ENCODE results near the gene ZKSCAN8. TPM values are rescaled to one million over a fixed set of nuclear protein-coding genes. Genes with fewer than 3 reads are reported as not detected.

Gene ZKSCAN8
- total RNA-seq, 1 experiment from 2014 or later = 12.0 TPM

- H3K4me1 ChIP-seq (ENCODE audit: insufficient read depth, low read length) = no peaks in the 10 kb centered on the region
- no peaks in the 10 kb centered on the region for H3K79me2 ChIP-seq (ENCODE audit: low read length)
- no peaks in the 10 kb centered on the region for H4K20me1 ChIP-seq (ENCODE audit: low read length)
- H3K9me3 ChIP-seq (ENCODE audit: low read length) = peaks cover 15% of the 10 kb centered on the region; the same call in 1 of the 2 replicates
- ChIA-PET POLR2A (ENCODE audit: unreplicated experiment) (no interaction called here), CTCF (no interaction called here)
- no peak overlapping the region for H3K4me2 ChIP-seq (ENCODE audit: low read length)
- ATAC-seq = no peak
- no TSS peak for BruUV-seq (replicated peaks)
- H3F3A ChIP-seq (ENCODE audit: low read length, unreplicated experiment) = no peaks in the 10 kb centered on the region
- no peaks in the 10 kb centered on the region for H3K9me2 ChIP-seq (replicated peaks; ENCODE audit: low read length)
- no peak for DNase-seq
- H3K27me3 ChIP-seq (ENCODE audit: low read length) = no peaks in the 10 kb centered on the region
- intact Hi-C loops (cut with micrococcal nuclease) = no loop called here
- no peak overlapping the region for H3K27ac ChIP-seq (ENCODE audit: low read length)
- H2AFZ ChIP-seq (ENCODE audit: low read length) = no peak overlapping the region
- no peak overlapping the region for H3K9ac ChIP-seq (ENCODE audit: low read length)
- no peak overlapping the region for H3K4me3 ChIP-seq (ENCODE audit: low read length)
- TF ChIP-seq CTCF (conservative IDR thresholded peaks at IDR 0.05; ENCODE audit: low read depth, low read length) = no peak
- TF ChIP-seq EZH2 (IDR thresholded peaks at IDR 0.05; ENCODE audit: low read length, unreplicated experiment) = no peak
- TF ChIP-seq EZH2phosphoT487 (IDR thresholded peaks at IDR 0.05; ENCODE audit: borderline replicate concordance, low read length) = no peak
- no peaks in the 10 kb centered on the region for H3K36me3 ChIP-seq (ENCODE audit: low read depth, low read length)
Observed at GRCh38 chr6:28182255-28182654, 40.6 kb downstream of the ZKSCAN8 start.

- Histone ChIP-seq H3K4me3 (ENCODE audit: low read length) (no peak overlapping the region), H3K4me1 (ENCODE audit: insufficient read depth, low read length) (no peaks in the 10 kb centered on the region), H3K27me3 (ENCODE audit: low read length) (no peaks in the 10 kb centered on the region), H3K9me3 (ENCODE audit: low read length) (peaks cover 56% of the 10 kb centered on the region), H2AFZ (ENCODE audit: low read length) (no peak overlapping the region), H3K9ac (ENCODE audit: low read length) (no peak overlapping the region), H3F3A (ENCODE audit: low read length, unreplicated experiment) (no peaks in the 10 kb centered on the region), H3K27ac (ENCODE audit: low read length) (no peak overlapping the region), H3K9me2 (replicated peaks; ENCODE audit: low read length) (no peaks in the 10 kb centered on the region), H4K20me1 (ENCODE audit: low read length) (no peaks in the 10 kb centered on the region), H3K79me2 (ENCODE audit: low read length) (no peaks in the 10 kb centered on the region), H3K4me2 (ENCODE audit: low read length) (no peak overlapping the region), H3K36me3 (ENCODE audit: low read depth, low read length) (no peaks in the 10 kb centered on the region; the same call in 1 of the 2 replicates)
- ChIA-PET CTCF (no interaction called here), POLR2A (ENCODE audit: unreplicated experiment) (no interaction called here)
- DNase-seq (no peak), ATAC-seq (no peak)
- no TSS peak for BruUV-seq (replicated peaks)
- intact Hi-C loops (cut with micrococcal nuclease) = no loop called here
- no peak for TF ChIP-seq EZH2 (IDR thresholded peaks at IDR 0.05; ENCODE audit: low read length, unreplicated experiment)
- no peak for TF ChIP-seq CTCF (conservative IDR thresholded peaks at IDR 0.05; ENCODE audit: low read depth, low read length)
- TF ChIP-seq EZH2phosphoT487 (IDR thresholded peaks at IDR 0.05; ENCODE audit: borderline replicate concordance, low read length) = no peak
Observed at GRCh38 chr6:28188111-28188979, 46.7 kb downstream of the ZKSCAN8 start.

- no peaks in the 10 kb centered on the region for H4K20me1 ChIP-seq (ENCODE audit: low read length)
- no peaks in the 10 kb centered on the region for H3K27me3 ChIP-seq (ENCODE audit: low read length)
- DNase-seq (no peak), ATAC-seq (no peak)
- H3F3A ChIP-seq (ENCODE audit: low read length, unreplicated experiment) = no peaks in the 10 kb centered on the region
- ChIA-PET CTCF (no interaction called here), POLR2A (ENCODE audit: unreplicated experiment) (no interaction called here)
- no peak overlapping the region for H2AFZ ChIP-seq (ENCODE audit: low read length)
- H3K9ac ChIP-seq (ENCODE audit: low read length) = no peak overlapping the region
- no TSS peak for BruUV-seq (replicated peaks)
- no peaks in the 10 kb centered on the region for H3K4me1 ChIP-seq (ENCODE audit: insufficient read depth, low read length)
- H3K4me3 ChIP-seq (ENCODE audit: low read length) = no peak overlapping the region
- H3K79me2 ChIP-seq (ENCODE audit: low read length) = no peaks in the 10 kb centered on the region
- no peak overlapping the region for H3K4me2 ChIP-seq (ENCODE audit: low read length)
- no peaks in the 10 kb centered on the region for H3K9me3 ChIP-seq (ENCODE audit: low read length)
- H3K9me2 ChIP-seq (replicated peaks; ENCODE audit: low read length) = no peaks in the 10 kb centered on the region
- no peak overlapping the region for H3K27ac ChIP-seq (ENCODE audit: low read length)
- TF ChIP-seq EZH2 (IDR thresholded peaks at IDR 0.05; ENCODE audit: low read length, unreplicated experiment) (no peak), EZH2phosphoT487 (IDR thresholded peaks at IDR 0.05; ENCODE audit: borderline replicate concordance, low read length) (no peak), CTCF (conservative IDR thresholded peaks at IDR 0.05; ENCODE audit: low read depth, low read length) (no peak)
- no peaks in the 10 kb centered on the region for H3K36me3 ChIP-seq (ENCODE audit: low read depth, low read length)
- intact Hi-C loops (cut with micrococcal nuclease) = no loop called here
Observed at GRCh38 chr6:28200020-28200419, 58.3 kb downstream of the ZKSCAN8 start.

Data from PC-3 (cell line).